ENCODE results near the gene LRRC73.
"Not testable (repeated sequence)": the region's sequence is repeated elsewhere in the genome, so short reads cannot be mapped to it uniquely, and the experiment has no call there.

LRRC73 gene

GRCh38 chr6:43461936-43462335 lies 48.2 kb downstream of the LRRC73 start:
- no peak for DNase-seq (ENCODE audit: low read depth in 2 of 2)

GRCh38 chr6:43460032-43460431 lies 50.1 kb downstream of the LRRC73 start:
- no peak for DNase-seq (ENCODE audit: low read depth in 2 of 2)

- no peak for DNase-seq (ENCODE audit: low read depth in 2 of 2)
Observed at GRCh38 chr6:43459535-43459934, 50.6 kb downstream of the LRRC73 start.

- not testable (repeated sequence) for DNase-seq (ENCODE audit: low read depth in 2 of 2)
Observed at GRCh38 chr6:43458154-43458553, 52.0 kb downstream of the LRRC73 start.

- DNase-seq (ENCODE audit: low read depth in 2 of 2) = no peak
Observed at GRCh38 chr6:43457643-43458042, 52.5 kb downstream of the LRRC73 start.
